ENCODE measurements around the gene PPIL3.

- TF ChIP-seq CTCF (IDR thresholded peaks at IDR 0.05; ENCODE audit: insufficient read depth, low read length, poor library complexity, severe bottlenecking) (no peak), EZH2phosphoT487 (conservative IDR thresholded peaks at IDR 0.05; ENCODE audit: low read length) (no peak)
Measured at GRCh38 chr2:200878289-200878880, 10.5 kb downstream of the PPIL3 start.
